GM12878 (cell line): Measurements from ENCODE around the gene TNFRSF8. TPM values are rescaled to one million over a fixed set of nuclear protein-coding genes. Genes with fewer than 3 reads are reported as not detected.

Experiments used
- BACH1 ChIP-seq: fragments of 450-650 bp; IDR thresholded peaks from 2 replicates; pipeline ENCODE4 v1.6.1; 2017; ENCODE audit warnings: mild to moderate bottlenecking, borderline replicate concordance
- BHLHE40 ChIP-seq, 2 experiments: fragments of 450-650 bp in 1 of 2; IDR thresholded peaks; 2 replicates each; pipeline ENCODE4 v1.6.1; 2011 to 2017; ENCODE audit warnings: low read depth in 2 of 2, borderline replicate concordance in 1 of 2, improper control_type of control experiment in 1 of 2, low read length in 1 of 2, mild to moderate bottlenecking in 1 of 2
- CBFB ChIP-seq: IDR thresholded peaks from 2 replicates; pipeline ENCODE4 v1.6.1; 2016; ENCODE audit warnings: antibody characterized with exemption, low read depth
- CHD2 ChIP-seq: IDR thresholded peaks from 2 replicates; pipeline ENCODE4 v1.6.1; 2011; ENCODE audit warnings: low read depth, low read length, improper control_type of control experiment, borderline replicate concordance
- DPF2 ChIP-seq: fragments of 450-650 bp; IDR thresholded peaks from 2 replicates; pipeline ENCODE4 v1.6.1; 2017; ENCODE audit warnings: mild to moderate bottlenecking
- EP300 ChIP-seq, 2 experiments: fragments of 150-350 bp in 1 of 2; IDR thresholded peaks; 2 replicates each; pipeline ENCODE4 v1.6.1; 2011 to 2012; ENCODE audit warnings: low read depth in 2 of 2, low read length in 2 of 2, borderline replicate concordance in 1 of 2, improper control_type of control experiment in 1 of 2, inconsistent platforms in 1 of 2; ENCODE audit not compliant: control insufficient read depth in 1 of 2
- HDAC2 ChIP-seq: fragments of 200-600 bp; sonication (generic); IDR thresholded peaks from 2 replicates; pipeline ENCODE4 v1.6.1; 2017
- HDAC6 ChIP-seq: fragments of 200-600 bp; sonication (generic); IDR thresholded peaks from one replicate; pipeline ENCODE4 v1.8.0; 2017; ENCODE audit warnings: antibody characterized with exemption; ENCODE audit not compliant: unreplicated experiment
- HSF1 ChIP-seq: fragments of 150-350 bp; IDR thresholded peaks from 2 replicates; pipeline ENCODE4 v1.6.1; 2014; ENCODE audit warnings: mild to moderate bottlenecking, low read depth, low read length
- IKZF2 ChIP-seq, 2 experiments: fragments of 450-650 bp; IDR thresholded peaks; 2 replicates each; pipeline ENCODE4 v1.6.1; 2017; ENCODE audit warnings: mild to moderate bottlenecking in 2 of 2, moderate library complexity in 2 of 2
- KLF5 ChIP-seq: fragments of 450-650 bp; IDR thresholded peaks from 2 replicates; pipeline ENCODE4 v1.6.1; 2014; ENCODE audit warnings: mild to moderate bottlenecking; ENCODE audit not compliant: partially characterized antibody
- MEF2A ChIP-seq: IDR thresholded peaks from 2 replicates; pipeline ENCODE4 v1.6.1; 2011; ENCODE audit warnings: low read depth, mild to moderate bottlenecking, low read length, moderate library complexity; ENCODE audit not compliant: insufficient read depth
- MTA2 ChIP-seq: fragments of 450-650 bp; IDR thresholded peaks from 2 replicates; pipeline ENCODE4 v1.6.1; 2016; ENCODE audit warnings: low read depth, mild to moderate bottlenecking, moderate library complexity
- NFIC ChIP-seq: IDR thresholded peaks from 2 replicates; pipeline ENCODE4 v1.6.1; 2012; ENCODE audit warnings: low read depth, mild to moderate bottlenecking, inconsistent platforms, low read length, moderate library complexity
- NFYA ChIP-seq: IDR thresholded peaks from 2 replicates; pipeline ENCODE4 v1.6.1; 2011; ENCODE audit warnings: low read depth, mild to moderate bottlenecking, low read length, improper control_type of control experiment, borderline replicate concordance
- PML ChIP-seq: IDR thresholded peaks from 2 replicates; pipeline ENCODE4 v1.6.1; 2012; ENCODE audit warnings: low read length, inconsistent platforms
- POLR2A ChIP-seq: IDR thresholded peaks from 2 replicates; pipeline ENCODE4 v1.6.1; 2011; ENCODE audit warnings: low read depth, mild to moderate bottlenecking, low read length
- RCOR1 ChIP-seq: conservative IDR thresholded peaks from 2 replicates; pipeline ENCODE4 v1.6.1; 2012; ENCODE audit warnings: low read depth, low read length, improper control_type of control experiment
- RFX5 ChIP-seq: IDR thresholded peaks from 2 replicates; pipeline ENCODE4 v1.6.1; 2011; ENCODE audit warnings: low read depth, low read length, improper control_type of control experiment
- RUNX3 ChIP-seq: IDR thresholded peaks from 2 replicates; pipeline ENCODE4 v1.6.1; 2012; ENCODE audit warnings: low read length, inconsistent platforms
- SRF ChIP-seq, 2 experiments: IDR thresholded peaks; 2 replicates each; pipeline ENCODE4 v1.6.1; 2011; ENCODE audit warnings: low read depth in 2 of 2, low read length in 2 of 2, mild to moderate bottlenecking in 1 of 2, moderate library complexity in 1 of 2
- STAT1 ChIP-seq: fragments of 450-650 bp; conservative IDR thresholded peaks from 2 replicates; pipeline ENCODE4 v1.6.1; 2014; ENCODE audit warnings: antibody characterized with exemption, mild to moderate bottlenecking
- STAT3 ChIP-seq: IDR thresholded peaks from 2 replicates; pipeline ENCODE4 v1.6.1; 2011; ENCODE audit warnings: low read depth, low read length, improper control_type of control experiment
- TCF3 ChIP-seq: IDR thresholded peaks from 2 replicates; pipeline ENCODE4 v1.6.1; 2012; ENCODE audit warnings: low read depth, mild to moderate bottlenecking, low read length, borderline replicate concordance; ENCODE audit not compliant: insufficient read depth
- ZBTB11 ChIP-seq: fragments of 450-650 bp; formaldehyde crosslinking; IDR thresholded peaks from 2 replicates; pipeline ENCODE4 v1.5.0; 2022; ENCODE audit warnings: mild to moderate bottlenecking, missing genetic modification characterization
- ZNF384 ChIP-seq: IDR thresholded peaks from 2 replicates; pipeline ENCODE4 v1.6.1; 2012; ENCODE audit warnings: low read depth, mild to moderate bottlenecking, low read length, improper control_type of control experiment, borderline replicate concordance
- ZZZ3 ChIP-seq: IDR thresholded peaks from 2 replicates; pipeline ENCODE4 v1.6.1; 2011; ENCODE audit warnings: low read depth; ENCODE audit not compliant: control insufficient read depth, insufficient read length
- polyA plus RNA-seq, 11 experiments: library from polyadenylated mRNA; depleted of rRNA in 4 of 11; unstranded in 6 of 11; stranded (reverse) in 5 of 11; fragments of >200 nt; fragmentation: Nextera tagmentation in 4 of 11; fragmentation: Illumina TruSeq in 1 of 11; extraction: Ambion mirVana in 4 of 11; extraction: Trizol in 1 of 11; gene quantifications; 1 replicate in 1 of 11; 2 replicates in 10 of 11; pipeline versions ENCODE4 v1.2.1 to v1.2.3, GENCODE V29; 2011 to 2016; ENCODE audit warnings: inconsistent platforms in 2 of 11, missing spikeins in 2 of 11, low read depth in 1 of 11
- total RNA-seq, 4 experiments: library from RNA; depleted of rRNA in 3 of 4; stranded (reverse); fragments of >200 nt in 3 of 4; fragmentation: Illumina TruSeq in 1 of 4; extraction: Trizol in 1 of 4; gene quantifications; 2 replicates each; pipeline versions ENCODE4 v1.2.1 to v1.2.3, GENCODE V29; 2013 to 2021

TNFRSF8 gene
- total and polyA plus RNA-seq, 10 of the 15 experiments (the other 5 are each of a cell fraction or from before 2014, with no cell fraction given), result 9.8 to 114 (median 58.8) TPM

GRCh38 chr1:12157366-12158231 is 94.5 kb downstream of the TNFRSF8 start (continued):
- TF ChIP-seq MTA2 (peak; percentile 68), STAT1 (no peak), HDAC6 (no peak), TCF3 (no peak), MEF2A (no peak), CBFB (no peak), NFIC (peak; percentile 18; the same call in 1 of the 2 replicates), RFX5 (no peak), SRF (IDR thresholded peaks at IDR 0.05; ENCODE audit: low read depth in 2 of 2, low read length in 2 of 2) (0 out of 4 replicates have a peak, but pooled peaks of 1 of the 2 experiments have one; percentile 22), BHLHE40 (IDR thresholded peaks at IDR 0.05; ENCODE audit: borderline replicate concordance in 1 of 2, low read depth in 2 of 2, low read length in 1 of 2) (peak; percentile 51 to 66; a peak in 3 of 4 replicates), POLR2A (0 out of 2 replicates have a peak, but pooled peaks have one; percentile 28), ZBTB11 (CRISPR knock-in tag) (no peak), RCOR1 (peak; percentile 88; the same call in 1 of the 2 replicates), EP300 (IDR thresholded peaks at IDR 0.05; ENCODE audit: borderline replicate concordance in 1 of 2, control insufficient read depth in 1 of 2, low read depth in 2 of 2, low read length in 2 of 2) (peak in 1 of 2 experiments; percentile 53; a peak in 1 of 4 replicates), ZZZ3 (no peak), BACH1 (peak; percentile 76; the same call in 1 of the 2 replicates), CHD2 (peak; percentile 41; the same call in 1 of the 2 replicates), STAT3 (0 out of 2 replicates have a peak, but pooled peaks have one; percentile 72), HSF1 (no peak), DPF2 (peak; percentile 69; the same call in 1 of the 2 replicates), HDAC2 (no peak), IKZF2 (IDR thresholded peaks at IDR 0.05) (peak in 1 of 2 experiments; percentile 37; a peak in 3 of 4 replicates), RUNX3 (peak; percentile 52), KLF5 (no peak), ZNF384 (peak; percentile 67; the same call in 1 of the 2 replicates), NFYA (no peak), PML (no peak)
